HG03108 (cell line): ENCODE results near the gene ATP7B.

Experiments used
- ATAC-seq: cut with Tn5 transposase; IDR thresholded peaks from one replicate; pipeline ENCODE4 v1.9.1; 2021; ENCODE audit warnings: moderate library complexity; ENCODE audit not compliant: unreplicated experiment

Gene ATP7B

GRCh38 chr13:51978796-51979556, 32.3 kb downstream of the ATP7B start:
- ATAC-seq = no peak

- ATAC-seq = no peak
Measured at GRCh38 chr13:51977625-51978024, 33.6 kb downstream of the ATP7B start.

GRCh38 chr13:51976890-51977289, 34.4 kb downstream of the ATP7B start:
- ATAC-seq = no peak

- no peak for ATAC-seq
Measured at GRCh38 chr13:51976423-51976822, 34.8 kb downstream of the ATP7B start.

- no peak for ATAC-seq
Measured at GRCh38 chr13:51974482-51974881, 36.8 kb downstream of the ATP7B start.

GRCh38 chr13:51971520-51972426, 39.5 kb downstream of the ATP7B start:
- no peak for ATAC-seq

- no peak for ATAC-seq
Measured at GRCh38 chr13:51970349-51970748, 40.9 kb downstream of the ATP7B start.

GRCh38 chr13:51967482-51968446, 43.5 kb downstream of the ATP7B start:
- no peak for ATAC-seq

GRCh38 chr13:51966186-51966585, 45.1 kb downstream of the ATP7B start:
- ATAC-seq = no peak

- no peak for ATAC-seq
Measured at GRCh38 chr13:51961493-51962403, 49.5 kb downstream of the ATP7B start.

- ATAC-seq = no peak
Measured at GRCh38 chr13:51960766-51961165, 50.5 kb downstream of the ATP7B start.

- peak; percentile 74 for ATAC-seq
Measured at GRCh38 chr13:51959773-51960172, 51.5 kb downstream of the ATP7B start.

GRCh38 chr13:51958217-51958547, 53.1 kb downstream of the ATP7B start:
- no peak for ATAC-seq

GRCh38 chr13:51957377-51958216, 53.7 kb downstream of the ATP7B start:
- ATAC-seq = no peak

GRCh38 chr13:51956717-51957116, 54.5 kb downstream of the ATP7B start:
- no peak for ATAC-seq

- ATAC-seq = no peak
Measured at GRCh38 chr13:51955816-51956603, 55.2 kb downstream of the ATP7B start.

- ATAC-seq = no peak
Measured at GRCh38 chr13:51955281-51955771, 55.9 kb downstream of the ATP7B start.
